Uterus (tissue), 2 donors: ENCODE results near the gene SLC16A9.

Source experiments
- CTCF ChIP-seq, 4 experiments: fragments of 200-600 bp in 2 of 4; fragments of 450-650 bp in 2 of 4; sonication (generic) in 2 of 4; IDR thresholded peaks; one replicate each; pipeline ENCODE4 v1.5.1; 2016 to 2019; ENCODE audit warnings: antibody characterized with exemption in 4 of 4, mild to moderate bottlenecking in 2 of 4, moderate library complexity in 1 of 4
- POLR2A ChIP-seq, 2 donors: fragments of 450-650 bp; IDR thresholded peaks; one replicate each; pipeline ENCODE4 v1.6.1; 2016; ENCODE audit warnings: antibody characterized with exemption in 2 of 2, mild to moderate bottlenecking in 1 of 2, moderate library complexity in 1 of 2

- no peak for TF ChIP-seq CTCF (IDR thresholded peaks at IDR 0.05)
- TF ChIP-seq POLR2A (IDR thresholded peaks at IDR 0.05): no peak
These were observed 103.1 kb downstream of the SLC16A9 start for GRCh38 chr10:59606551-59606961.
